HG03439 (cell line): ENCODE results near the gene GSPT2.
"Not testable (repeated sequence)": the region's sequence is repeated elsewhere in the genome, so short reads cannot be mapped to it uniquely, and the experiment has no call there.

Experiments
- ATAC-seq: cut with Tn5 transposase; IDR thresholded peaks from one replicate; pipeline ENCODE4 v1.9.1; 2021; ENCODE audit warnings: mild to moderate bottlenecking, moderate library complexity; ENCODE audit not compliant: unreplicated experiment

The GSPT2 gene

GRCh38 chrX:51743179-51743957 is at the start of gene GSPT2:
TSS of gene GSPT2 (plus strand) at chrX:51743442. CDS start at chrX:51743627, 185 bp downstream.
- peak; percentile 93 for ATAC-seq

GRCh38 chrX:51694254-51694653 is 49.0 kb upstream of the GSPT2 start:
- ATAC-seq, result no peak

GRCh38 chrX:51697397-51697796 is 45.8 kb upstream of the GSPT2 start:
- ATAC-seq, result no peak

GRCh38 chrX:51710277-51711164 is 32.7 kb upstream of the GSPT2 start, which contains the start of gene CENPVL1:
TSS of gene CENPVL1 (plus strand) at chrX:51710512. CDS start at chrX:51710512, 0 bp downstream.
- ATAC-seq, result not testable (repeated sequence)

- not testable (repeated sequence) for ATAC-seq
These were observed 30.1 kb upstream of the GSPT2 start for GRCh38 chrX:51712943-51713647.

- no peak for ATAC-seq
These were observed 15.0 kb upstream of the GSPT2 start for GRCh38 chrX:51728202-51728601.

GRCh38 chrX:51737091-51737490 is 6.2 kb upstream of the GSPT2 start:
- ATAC-seq, result no peak

GRCh38 chrX:51742586-51742985 is 656 bp upstream of the GSPT2 start:
- ATAC-seq, result no peak

GRCh38 chrX:51747671-51748070 is 4.4 kb downstream of the GSPT2 start:
- ATAC-seq, result no peak

GRCh38 chrX:51759055-51759839 is 16.0 kb downstream of the GSPT2 start:
- ATAC-seq, result no peak

GRCh38 chrX:51760657-51761056 is 17.4 kb downstream of the GSPT2 start:
- ATAC-seq, result no peak

- ATAC-seq, result no peak
These were observed 23.3 kb downstream of the GSPT2 start for GRCh38 chrX:51766546-51766945.

- no peak for ATAC-seq
These were observed 33.6 kb downstream of the GSPT2 start for GRCh38 chrX:51776851-51777250.

- ATAC-seq, result no peak
These were observed 36.1 kb downstream of the GSPT2 start for GRCh38 chrX:51779306-51779705.

- ATAC-seq, result no peak
These were observed 51.9 kb downstream of the GSPT2 start for GRCh38 chrX:51795136-51795535.
